ENCODE data around the gene ZNF625.

ZNF625 gene

DNA sequence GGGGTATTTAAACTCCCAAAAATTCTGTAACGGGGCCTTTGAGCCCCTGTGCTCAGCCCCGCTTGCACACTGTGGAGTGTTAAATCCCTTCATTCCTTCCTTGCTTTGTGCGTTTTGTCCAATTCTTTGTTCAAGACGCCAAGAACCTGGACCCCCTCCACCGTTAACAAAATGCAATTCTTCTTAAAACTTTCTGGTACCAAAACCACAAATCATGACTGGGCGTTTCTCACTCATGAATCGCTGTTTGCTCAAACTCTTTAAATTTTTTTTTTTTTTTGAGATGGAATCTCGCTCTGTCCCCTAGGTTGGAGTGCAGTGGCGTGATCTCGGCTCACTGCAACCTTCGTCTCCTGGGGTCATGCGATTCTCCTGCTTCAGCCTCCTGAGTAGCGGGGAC, 17.3 kb downstream of the ZNF625 start:
- no peak for DNase-seq (ENCODE audit: low spot score)
- TF ChIP-seq, protein P1, sequence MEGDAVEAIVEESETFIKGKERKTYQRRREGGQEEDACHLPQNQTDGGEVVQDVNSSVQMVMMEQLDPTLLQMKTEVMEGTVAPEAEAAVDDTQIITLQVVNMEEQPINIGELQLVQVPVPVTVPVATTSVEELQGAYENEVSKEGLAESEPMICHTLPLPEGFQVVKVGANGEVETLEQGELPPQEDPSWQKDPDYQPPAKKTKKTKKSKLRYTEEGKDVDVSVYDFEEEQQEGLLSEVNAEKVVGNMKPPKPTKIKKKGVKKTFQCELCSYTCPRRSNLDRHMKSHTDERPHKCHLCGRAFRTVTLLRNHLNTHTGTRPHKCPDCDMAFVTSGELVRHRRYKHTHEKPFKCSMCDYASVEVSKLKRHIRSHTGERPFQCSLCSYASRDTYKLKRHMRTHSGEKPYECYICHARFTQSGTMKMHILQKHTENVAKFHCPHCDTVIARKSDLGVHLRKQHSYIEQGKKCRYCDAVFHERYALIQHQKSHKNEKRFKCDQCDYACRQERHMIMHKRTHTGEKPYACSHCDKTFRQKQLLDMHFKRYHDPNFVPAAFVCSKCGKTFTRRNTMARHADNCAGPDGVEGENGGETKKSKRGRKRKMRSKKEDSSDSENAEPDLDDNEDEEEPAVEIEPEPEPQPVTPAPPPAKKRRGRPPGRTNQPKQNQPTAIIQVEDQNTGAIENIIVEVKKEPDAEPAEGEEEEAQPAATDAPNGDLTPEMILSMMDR (IDR thresholded peaks at IDR 0.05; ENCODE audit: extremely low read depth, insufficient read depth, missing control alignments): no peak
- in situ Hi-C loops (cut with MboI; ENCODE audit: low pct_unique_long_range_greater_than_20kb, low sequenced_read_pairs, unreplicated experiment): loop anchor here (25.0 kb wide), 1 partner anchor 177 kb away; the partner anchor contains the start of gene ZNF763

DNA sequence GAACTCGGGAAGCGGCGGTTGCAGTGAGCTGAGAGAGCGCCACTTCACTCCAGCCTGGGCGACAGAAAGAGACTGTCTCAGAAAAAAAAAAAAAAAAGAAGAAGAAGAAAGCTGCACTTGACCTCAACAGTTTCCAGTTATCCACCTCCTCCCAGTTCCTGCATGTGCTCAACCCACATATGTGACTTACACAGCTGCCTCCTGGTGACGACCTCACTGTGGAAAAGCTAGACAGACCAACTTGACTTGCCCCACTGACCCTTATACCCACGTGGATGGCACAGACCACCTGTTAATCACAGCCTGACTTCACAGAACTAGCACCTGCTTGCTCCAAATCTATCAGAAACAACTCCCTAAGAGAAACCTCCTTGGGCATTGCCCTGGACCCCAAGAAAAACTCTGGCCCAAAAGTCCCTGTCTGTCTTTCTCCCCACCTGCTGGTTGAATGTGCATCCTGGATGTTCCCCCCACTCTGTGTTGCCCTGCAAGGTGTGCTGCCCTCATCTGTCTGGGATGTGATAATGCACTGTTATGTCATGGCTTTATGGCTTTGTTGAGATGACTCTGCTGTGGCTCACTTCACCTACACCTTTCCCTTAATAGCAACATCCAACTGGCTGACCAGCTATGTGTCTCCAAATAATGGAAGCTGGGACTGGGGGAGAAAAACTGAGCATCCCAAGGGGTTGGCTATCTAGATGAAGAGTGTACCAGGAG, 19.2 kb downstream of the ZNF625 start:
- TF ChIP-seq, protein P1 (IDR thresholded peaks at IDR 0.05; ENCODE audit: extremely low read depth, insufficient read depth, missing control alignments): peak; percentile 80
- DNase-seq (ENCODE audit: low spot score): no peak
- in situ Hi-C loops (cut with MboI; ENCODE audit: low pct_unique_long_range_greater_than_20kb, low sequenced_read_pairs, unreplicated experiment): loop anchor here (25.0 kb wide), 1 partner anchor 175 kb away; the partner anchor contains the start of gene ZNF763

DNA sequence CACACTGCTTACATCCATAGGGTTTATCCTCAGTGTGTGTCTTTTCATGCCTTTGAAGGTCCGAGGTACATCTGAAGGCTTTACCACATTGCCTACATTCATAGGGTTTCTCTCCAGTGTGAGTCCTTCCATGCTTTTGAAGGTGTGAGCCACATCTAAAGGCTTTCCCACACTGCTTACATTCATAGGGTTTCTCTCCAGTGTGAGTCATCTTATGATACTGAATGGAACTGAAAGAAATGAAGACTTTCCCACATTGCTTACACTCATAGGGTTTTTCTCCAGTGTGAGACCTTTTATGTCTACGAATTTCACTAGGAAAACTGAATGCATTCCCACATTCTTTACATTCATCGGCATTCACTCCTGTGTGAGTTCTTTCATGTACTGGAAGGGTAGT, 23.5 kb downstream of the ZNF625 start:
- TF ChIP-seq, protein P1 (IDR thresholded peaks at IDR 0.05; ENCODE audit: extremely low read depth, insufficient read depth, missing control alignments): no peak
- in situ Hi-C loops (cut with MboI; ENCODE audit: low pct_unique_long_range_greater_than_20kb, low sequenced_read_pairs, unreplicated experiment): loop anchor here (25.0 kb wide), 1 partner anchor 171 kb away; the partner anchor contains the start of gene ZNF763
- no peak for DNase-seq (ENCODE audit: low spot score)

DNA sequence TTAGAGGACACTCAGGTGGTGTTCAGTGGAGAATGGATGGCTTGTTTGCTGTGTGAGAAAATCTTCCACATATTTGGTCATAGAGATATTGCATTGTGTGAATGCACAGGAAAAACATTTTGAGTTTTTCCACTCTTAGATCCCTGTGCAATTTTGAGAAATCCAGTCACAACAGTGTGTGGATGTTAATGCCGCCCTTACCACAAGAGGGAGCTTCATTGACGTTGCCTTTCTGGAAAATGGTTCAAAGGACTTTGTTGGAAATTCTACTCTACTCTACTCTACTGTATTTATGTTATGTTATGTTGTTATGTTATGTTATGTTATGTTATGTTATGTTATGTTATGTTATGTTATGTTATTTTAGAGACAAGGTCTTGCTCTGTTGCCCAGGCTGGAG, 29.8 kb downstream of the ZNF625 start:
- no peak for DNase-seq (ENCODE audit: low spot score)
- TF ChIP-seq, protein P1 (IDR thresholded peaks at IDR 0.05; ENCODE audit: extremely low read depth, insufficient read depth, missing control alignments): peak; percentile 26
- in situ Hi-C loops (cut with MboI; ENCODE audit: low pct_unique_long_range_greater_than_20kb, low sequenced_read_pairs, unreplicated experiment): loop anchor here (25.0 kb wide), 1 partner anchor 164 kb away; the partner anchor contains the start of gene ZNF763

DNA sequence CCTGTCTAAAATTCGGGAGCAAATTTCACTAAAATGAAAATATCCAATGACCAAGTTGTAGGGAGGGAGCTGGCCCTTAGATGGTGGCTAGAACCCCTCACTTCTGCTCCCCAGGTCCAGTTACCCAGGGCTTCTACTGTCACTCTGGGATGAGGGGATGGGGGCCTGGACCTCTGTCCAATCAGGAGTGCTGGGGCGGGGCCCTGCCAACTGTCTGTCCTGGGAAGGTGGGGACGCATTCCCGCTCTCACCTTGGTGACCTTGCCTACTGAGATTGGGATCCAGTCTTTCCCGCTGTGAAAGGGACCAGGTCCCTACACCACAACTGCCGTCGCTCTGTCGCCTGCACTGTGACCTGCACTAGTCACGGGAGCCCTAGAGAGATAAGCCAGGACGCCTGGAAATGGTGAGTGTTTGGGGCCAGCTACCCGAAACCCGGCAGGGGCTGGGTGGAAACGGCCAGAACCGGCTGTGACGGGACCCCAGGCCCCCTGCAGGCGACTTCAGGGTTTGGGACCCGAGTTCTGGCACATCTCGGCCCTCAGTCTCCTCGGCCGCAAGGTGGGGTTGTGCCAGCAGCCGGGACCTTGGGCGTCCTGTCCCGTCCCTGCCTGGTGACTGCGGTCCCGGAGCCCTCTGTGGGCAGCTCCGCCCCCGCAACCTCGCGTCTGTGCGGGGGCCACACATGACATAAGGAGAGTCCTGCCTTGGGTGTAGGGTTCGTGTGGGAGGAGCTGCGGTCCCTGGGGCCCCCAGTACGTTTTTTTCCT, 39.1 kb downstream of the ZNF625 start:
- in situ Hi-C loops (cut with MboI; ENCODE audit: low pct_unique_long_range_greater_than_20kb, low sequenced_read_pairs, unreplicated experiment): no loop called here
- TF ChIP-seq, protein P1 (IDR thresholded peaks at IDR 0.05; ENCODE audit: extremely low read depth, insufficient read depth, missing control alignments): no peak
- DNase-seq (ENCODE audit: low spot score): no peak

DNA sequence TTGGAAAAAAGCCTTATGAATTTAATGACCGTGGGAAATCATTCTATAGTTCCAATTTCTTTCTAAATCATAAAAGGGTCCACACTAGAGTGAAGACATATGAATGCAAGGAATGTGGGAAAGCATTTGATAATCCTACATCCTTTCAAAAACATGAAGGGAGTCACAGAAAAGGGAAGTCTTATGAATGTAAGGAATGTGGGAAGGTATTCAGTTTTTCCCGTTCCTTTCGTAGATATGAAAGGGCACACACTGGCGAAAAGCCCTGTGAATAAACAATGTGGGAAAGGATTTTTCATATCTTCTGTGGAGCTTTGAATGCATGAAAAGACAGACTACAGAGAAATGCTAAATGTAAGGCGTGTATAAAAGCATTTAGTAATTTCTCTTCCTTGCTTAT, 43.4 kb downstream of the ZNF625 start:
- DNase-seq (ENCODE audit: low spot score): no peak
- TF ChIP-seq, protein P1 (IDR thresholded peaks at IDR 0.05; ENCODE audit: extremely low read depth, insufficient read depth, missing control alignments): no peak
- in situ Hi-C loops (cut with MboI; ENCODE audit: low pct_unique_long_range_greater_than_20kb, low sequenced_read_pairs, unreplicated experiment): no loop called here

Data from GM13977 (cell line).